SK-N-MC (cell line): ENCODE data around the gene IMMP2L.

Source experiments
- FOXP2 ChIP-seq: optimal IDR thresholded peaks from 2 replicates; pipeline ENCODE3; 2011; ENCODE audit warnings: mild to moderate bottlenecking, moderate library complexity; ENCODE audit not compliant: insufficient read depth; ENCODE audit errors: extremely low read length, control extremely low read depth
- POLR2AphosphoS5 ChIP-seq: IDR thresholded peaks from 2 replicates; pipeline ENCODE4 v1.6.1; 2012; ENCODE audit warnings: mild to moderate bottlenecking, low read depth, low read length, borderline replicate concordance

- TF ChIP-seq FOXP2 (no peak), POLR2AphosphoS5 (no peak)
Measured at GRCh38 chr7:110637252-110637651, 925.0 kb downstream of the IMMP2L start.
